GM19351 (cell line): ENCODE results near the gene CCDC7.
"Not testable (repeated sequence)": the region's sequence is repeated elsewhere in the genome, so short reads cannot be mapped to it uniquely, and the experiment has no call there.

Experiments used
- ATAC-seq: cut with Tn5 transposase; IDR thresholded peaks from one replicate; pipeline ENCODE4 v1.9.1; 2021; ENCODE audit warnings: mild to moderate bottlenecking, moderate library complexity; ENCODE audit not compliant: unreplicated experiment

CCDC7 gene

DNA sequence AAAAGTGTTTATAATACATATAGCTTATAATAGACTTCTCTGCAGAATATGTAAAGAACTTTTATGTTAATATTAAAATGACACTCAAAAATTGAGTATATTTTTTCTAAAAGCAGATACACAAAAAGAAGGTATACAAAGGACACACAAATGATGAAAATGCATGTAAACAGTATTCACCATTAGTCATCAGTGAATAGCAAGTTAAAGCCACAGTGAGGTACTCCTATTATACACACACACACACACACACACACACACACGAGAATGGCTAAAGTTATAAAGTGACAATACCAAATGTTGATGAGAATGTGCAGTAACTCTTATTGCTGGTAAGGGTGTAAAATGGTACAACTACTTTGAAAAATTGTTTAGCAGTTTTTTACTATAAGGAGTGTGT, 419.2 kb downstream of the CCDC7 start:
- ATAC-seq: no peak

DNA sequence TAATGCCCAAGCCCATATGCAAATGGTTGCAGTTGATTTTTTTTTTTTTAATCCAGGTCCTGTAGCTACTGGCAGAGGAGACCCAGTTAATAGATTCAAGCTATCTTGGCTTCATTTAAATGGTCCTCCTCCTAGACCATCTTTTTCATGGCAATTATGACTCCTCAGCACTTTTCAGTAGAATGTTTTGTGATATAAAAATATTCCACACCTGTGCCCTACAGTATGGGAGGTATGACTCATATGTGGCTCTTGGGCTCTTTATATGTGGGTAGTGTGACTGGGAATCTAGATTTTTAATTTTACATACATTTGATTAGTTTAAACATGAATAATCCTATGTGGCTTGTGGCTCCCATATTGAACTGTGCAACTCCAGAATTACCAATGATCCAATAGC, 432.0 kb downstream of the CCDC7 start:
- no peak for ATAC-seq

DNA sequence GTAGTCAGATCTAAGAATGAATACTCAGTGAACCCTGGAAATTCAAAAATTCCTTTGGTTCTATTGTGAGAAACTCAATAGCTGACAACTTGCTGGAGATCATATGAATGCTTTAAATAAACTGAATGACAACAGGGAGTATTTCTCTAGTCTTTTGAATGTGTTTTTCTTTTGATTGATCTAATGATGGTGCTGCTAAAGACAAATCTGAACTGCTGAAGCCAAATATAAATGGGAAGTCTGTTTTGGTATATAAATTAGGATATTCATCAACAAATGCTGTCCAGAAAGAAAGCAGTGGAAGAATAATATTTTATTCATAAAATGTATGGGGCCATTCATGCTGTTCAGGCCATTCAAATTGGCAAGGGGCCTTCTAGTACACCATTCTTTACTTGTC, 432.7 kb downstream of the CCDC7 start:
- no peak for ATAC-seq

DNA sequence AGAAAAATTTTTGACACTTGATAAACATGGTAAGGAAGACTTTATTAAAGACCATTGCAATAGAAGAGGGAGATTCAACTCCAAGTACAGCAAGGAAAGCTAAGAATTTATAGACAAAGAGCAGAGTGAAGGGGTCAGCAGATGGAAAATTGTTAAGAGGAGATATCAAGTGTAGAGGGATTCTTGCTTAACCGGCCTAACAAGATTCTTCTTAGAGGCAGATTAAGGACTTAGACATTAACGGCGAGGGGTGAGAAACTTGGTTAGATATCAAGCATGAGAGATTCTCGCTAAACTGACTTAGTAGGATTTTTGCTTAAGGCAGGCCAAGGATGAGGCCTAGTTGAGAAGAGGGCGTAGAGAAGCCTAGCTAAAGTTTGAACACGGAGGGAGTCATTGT, 436.1 kb downstream of the CCDC7 start:
- ATAC-seq: no peak

DNA sequence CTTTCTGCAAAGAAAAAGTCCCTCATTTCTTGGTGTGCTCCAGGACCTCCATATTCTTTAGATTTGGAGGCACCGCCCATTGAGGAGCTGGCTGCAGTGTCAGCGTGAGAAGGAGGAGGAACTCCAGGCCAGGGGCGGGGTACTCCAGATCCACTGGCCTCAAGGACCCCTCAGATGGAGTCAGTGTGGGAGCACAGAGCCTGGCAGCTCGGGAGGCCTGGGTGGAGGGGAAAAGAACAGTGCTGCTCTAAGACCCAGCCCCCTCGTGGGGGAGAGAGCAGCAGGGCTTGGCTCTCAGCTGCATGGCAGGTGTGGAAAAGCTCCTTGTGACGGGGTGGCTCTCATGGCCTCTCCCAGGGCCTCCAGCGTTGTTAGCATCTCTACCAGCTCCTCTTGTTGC, 441.5 kb downstream of the CCDC7 start:
- no peak for ATAC-seq

DNA sequence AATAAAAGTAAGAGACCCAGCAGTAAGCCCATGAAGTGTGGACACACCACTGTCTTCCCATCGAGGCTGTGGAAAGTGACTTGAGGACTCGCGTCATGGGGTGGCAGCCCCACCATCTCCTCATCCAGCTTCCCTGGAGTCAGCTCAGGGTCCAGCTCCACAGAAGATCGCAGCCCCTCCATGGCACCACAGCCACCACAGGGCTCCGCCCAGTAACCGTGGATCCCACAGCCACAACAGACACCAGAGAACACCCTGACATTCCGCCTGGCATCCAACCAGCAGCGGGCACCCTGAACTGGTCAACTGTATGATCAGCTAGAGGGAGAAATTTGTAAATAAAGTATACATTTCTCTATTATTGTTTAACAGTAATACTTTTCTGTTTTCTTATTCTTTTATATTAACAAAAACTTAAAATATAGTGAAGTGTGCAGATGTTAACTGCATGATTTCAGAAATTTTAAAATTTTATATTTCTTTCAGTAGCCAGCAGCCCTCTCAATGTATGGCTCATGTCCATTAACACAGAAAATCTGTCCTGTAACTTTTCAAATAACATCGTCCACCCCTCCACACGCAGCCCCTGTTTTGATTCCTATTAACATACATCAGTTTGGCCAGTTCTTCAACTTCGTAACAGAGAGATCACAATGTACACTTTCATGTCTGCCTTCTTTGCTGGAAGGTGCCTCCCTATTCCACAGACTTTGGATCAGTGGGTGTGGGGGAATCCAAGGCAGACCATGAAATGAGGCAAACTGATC, 442.4 kb downstream of the CCDC7 start:
- no peak for ATAC-seq

DNA sequence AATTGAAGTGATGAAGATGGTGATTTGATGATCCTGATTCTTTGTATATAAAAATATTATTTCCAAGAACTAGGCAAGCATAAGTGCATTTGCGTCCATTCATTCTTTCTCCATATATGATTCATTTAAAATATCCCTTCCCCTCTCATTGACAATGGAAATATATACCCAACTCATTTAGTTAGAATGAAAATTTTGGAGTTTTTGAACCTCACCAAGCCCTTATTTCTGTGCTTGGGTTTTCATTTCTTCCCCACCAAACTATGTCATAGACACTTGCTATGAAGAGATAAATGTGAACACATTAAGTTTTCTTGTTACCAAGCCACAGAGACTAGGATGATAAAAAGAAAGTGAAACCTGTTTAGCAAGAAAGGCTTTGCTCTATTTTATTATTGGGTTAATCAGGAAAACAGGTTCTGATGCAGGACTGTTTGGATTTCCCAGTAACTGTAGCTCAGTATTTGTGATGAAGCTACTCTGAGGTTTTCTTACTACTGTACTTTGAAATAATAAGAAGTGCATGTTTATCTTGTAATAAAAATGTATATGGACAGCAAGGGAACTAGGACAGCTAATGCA, 443.8 kb downstream of the CCDC7 start:
- peak; percentile 70 for ATAC-seq

DNA sequence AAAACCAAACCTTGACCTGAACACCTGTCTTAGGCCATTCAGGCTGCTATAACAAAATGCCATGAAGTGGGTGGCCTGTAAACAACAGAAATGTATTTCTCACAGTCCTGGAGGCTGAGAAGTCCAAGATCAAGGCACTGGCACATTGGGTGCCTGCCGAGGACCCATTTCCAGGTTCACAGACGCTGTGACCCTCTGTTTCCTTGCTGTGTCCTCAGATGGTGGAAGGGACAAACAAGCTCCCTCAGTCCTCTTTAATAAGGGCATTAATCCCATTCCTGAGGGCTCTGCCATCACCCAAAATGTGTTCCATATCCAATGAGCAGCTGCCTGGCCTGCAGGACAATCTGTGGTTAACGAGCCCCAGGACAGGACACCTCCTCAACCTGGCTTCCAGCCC, 444.5 kb downstream of the CCDC7 start:
- ATAC-seq: no peak

DNA sequence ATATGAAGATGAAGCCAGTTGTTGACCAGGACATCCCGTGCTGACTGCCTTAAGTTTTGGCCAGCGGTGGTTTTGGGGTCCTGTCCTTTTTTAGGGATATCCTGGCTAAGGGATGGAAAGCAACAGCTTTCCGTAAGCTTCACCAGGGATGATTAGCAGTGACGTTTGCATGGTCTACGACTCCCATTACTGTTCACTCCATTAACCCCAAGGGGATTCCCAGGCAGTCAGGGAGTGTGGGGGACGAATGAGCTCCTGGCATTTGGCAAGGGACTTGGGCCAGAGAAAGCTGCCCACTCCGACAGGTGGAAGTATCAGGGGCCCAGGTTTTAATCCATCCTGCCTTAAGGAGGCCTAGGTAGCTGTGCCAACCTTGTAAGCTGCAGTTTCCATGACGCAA, 445.3 kb downstream of the CCDC7 start:
- ATAC-seq: no peak

DNA sequence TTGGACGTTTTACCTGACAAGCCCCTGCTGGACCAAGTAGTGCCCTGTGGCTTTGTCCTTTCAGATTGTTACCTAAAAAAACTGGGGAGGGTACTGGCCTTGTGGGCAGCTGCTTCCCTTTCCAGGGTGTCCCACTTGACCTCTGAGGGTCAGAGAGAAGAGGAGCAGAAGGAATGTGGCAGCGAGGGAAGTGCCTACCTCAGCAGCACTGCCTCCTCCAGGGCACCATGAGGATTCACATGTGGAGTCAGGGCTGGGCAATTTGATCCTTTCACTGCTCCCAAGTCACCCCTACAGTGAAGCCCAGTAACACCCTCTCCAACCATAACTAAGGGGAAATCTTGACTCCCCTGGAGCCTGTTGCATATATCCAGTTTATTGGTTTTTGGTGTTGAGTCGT, 447.5 kb downstream of the CCDC7 start:
- ATAC-seq: no peak

DNA sequence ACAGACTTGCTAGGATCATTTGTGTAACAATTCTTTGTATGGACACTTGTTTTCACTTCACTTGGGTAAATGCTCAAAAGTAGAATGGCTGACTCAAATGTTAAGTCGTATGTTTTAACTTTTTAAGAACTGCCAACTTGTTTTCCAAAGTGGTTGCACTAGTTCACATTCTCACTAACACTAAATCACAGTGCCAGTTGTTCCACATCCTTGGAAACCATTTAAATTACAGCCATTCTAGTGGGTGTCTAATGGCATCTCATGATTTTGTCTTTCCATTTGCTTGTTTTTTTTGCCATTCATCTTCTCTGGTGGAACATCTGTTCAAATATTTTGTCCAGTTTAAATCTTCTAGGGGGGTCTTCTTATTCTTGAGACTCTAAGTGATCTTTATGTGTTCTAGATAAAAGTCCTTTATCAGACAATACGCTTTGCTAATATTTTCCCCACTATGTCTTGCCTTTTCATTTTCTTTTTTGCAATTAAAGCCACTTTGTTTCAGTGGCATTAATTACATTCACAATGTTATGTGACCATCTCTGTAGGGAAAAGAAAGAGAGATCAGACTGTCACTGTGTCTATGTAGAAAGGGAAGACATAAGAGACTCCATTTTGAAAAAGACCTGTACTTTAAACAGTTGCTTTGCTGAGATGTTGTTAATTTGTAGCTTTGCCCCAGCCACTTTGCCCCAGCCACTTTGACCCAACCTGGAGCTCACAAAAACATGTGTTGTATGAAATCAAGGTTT, 448.1 kb downstream of the CCDC7 start:
- ATAC-seq: no peak

DNA sequence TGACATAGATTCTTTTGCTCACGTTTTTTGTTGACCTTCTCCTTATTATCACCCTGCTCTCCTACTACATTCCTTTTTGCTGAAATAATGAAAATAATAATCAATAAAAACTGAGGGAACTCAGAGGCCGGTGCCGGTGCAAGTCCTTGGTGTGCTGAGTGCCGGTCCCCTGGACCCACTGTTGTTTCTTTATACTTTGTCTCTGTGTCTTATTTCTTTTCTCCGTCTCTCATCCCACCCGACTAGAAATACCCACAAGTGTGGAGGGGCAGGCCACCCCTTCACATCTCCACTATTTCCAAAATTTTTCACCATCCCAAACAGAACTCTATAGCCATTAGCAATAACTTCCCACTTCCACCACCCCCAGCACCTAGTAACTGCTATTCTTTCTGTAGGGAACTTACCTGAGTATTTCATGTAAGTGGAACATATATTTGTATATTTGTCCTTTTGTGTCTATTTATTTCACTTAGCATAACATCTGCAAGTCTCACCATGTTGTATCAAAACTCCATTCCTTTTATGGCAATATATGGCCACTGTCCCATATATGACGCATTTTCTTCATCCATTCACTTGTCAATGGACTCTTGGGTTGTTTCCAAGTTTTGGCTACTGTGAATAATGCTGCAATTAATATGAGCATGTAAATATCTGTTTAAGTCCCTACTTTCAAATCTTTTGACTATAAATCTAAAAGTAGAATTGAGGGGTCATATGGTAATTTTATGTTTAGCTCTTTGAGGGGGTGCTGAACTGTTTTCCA, 449.4 kb downstream of the CCDC7 start:
- not testable (repeated sequence) for ATAC-seq

DNA sequence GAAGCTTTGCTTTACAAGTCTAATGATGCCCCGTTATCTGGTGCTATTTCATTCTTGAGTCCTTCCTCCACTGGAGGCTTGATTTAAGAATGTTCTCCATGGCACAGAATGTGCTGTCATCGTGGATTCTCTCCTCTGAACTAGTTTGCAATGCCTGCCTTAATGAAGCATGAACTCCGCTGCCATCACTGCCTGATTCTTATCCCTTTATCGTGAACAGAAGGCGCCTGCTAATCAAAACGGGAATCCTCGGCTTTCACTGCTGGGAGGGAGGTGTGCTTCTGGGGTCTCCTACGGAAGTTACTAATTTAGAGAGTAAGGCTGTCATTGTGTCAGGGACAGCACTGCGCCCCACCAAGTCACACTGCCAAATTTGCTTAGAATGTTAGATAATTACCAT, 455.9 kb downstream of the CCDC7 start:
- ATAC-seq: no peak

DNA sequence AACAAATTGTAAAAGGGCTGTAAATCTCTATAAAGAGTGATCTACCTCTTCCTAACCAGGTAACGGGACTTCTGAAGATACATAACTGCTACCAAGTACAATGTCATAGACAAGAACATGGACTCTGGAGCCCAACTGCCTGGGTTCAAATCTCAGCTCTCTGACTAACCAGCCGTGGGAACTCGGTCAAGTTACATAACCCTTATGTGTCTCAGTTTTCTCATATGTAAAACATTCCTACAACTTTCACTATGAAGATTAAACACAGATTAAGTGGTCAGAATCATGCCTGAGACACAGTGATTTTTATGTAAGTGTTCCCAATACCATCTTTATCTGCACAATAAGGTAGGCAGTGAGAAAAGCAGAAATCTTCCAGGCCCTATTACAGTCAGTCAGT, 459.5 kb downstream of the CCDC7 start:
- no peak for ATAC-seq

DNA sequence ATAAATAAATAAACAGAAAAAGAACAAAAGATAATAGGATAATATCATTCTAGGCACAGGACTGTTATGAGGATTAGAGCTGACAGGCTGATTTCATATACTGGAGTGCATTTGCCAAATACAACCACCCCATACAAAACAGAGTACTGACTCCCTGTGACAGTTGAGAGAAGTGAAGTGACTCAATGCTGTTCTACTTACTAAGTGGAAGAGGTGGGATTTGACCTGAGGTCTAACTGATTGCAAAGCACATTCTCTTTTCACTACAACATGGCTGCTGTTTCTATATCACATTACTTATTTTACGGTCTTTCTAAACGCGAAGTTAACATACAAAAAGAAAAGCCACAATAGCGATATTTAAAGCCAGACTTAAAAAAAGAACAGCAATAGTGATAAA, 460.7 kb downstream of the CCDC7 start:
- peak; percentile 78 for ATAC-seq

DNA sequence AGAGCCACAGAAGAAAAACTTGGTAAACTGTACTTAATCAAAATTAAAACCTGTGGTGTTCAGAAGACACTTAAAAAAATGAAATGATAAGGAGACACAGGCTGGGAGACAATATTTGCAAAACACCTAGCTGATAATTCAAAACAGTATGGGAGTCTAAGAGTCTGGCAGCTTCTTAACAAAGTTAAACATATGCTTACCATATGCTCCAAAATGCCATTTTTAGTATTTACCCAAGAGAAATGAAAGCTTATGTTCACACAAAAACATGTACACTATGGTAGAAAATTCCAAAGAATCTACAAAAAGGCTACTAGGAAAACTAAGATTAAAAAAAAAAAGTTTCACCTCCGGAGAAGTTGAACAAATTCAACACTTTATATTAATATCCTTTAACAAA, 463.5 kb downstream of the CCDC7 start:
- no peak for ATAC-seq

DNA sequence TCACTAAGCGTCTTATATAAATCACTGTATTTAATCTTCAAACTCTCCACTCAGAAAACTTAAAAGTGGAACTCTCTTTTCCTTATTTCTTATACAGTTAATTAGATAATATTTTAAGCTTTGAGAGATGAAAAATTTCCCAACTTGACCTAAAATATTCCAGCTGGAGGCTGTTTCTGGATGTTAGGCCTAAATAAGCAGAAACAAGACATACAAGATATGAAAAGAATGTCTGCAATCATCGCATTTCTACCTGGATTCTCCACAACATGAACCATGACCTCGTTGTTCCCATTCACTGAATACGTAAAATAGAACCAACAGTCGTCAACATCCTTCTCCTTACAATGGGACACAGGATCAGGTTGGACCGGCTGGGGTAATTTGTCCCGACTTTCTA, 464.0 kb downstream of the CCDC7 start:
- ATAC-seq: not testable (repeated sequence)

DNA sequence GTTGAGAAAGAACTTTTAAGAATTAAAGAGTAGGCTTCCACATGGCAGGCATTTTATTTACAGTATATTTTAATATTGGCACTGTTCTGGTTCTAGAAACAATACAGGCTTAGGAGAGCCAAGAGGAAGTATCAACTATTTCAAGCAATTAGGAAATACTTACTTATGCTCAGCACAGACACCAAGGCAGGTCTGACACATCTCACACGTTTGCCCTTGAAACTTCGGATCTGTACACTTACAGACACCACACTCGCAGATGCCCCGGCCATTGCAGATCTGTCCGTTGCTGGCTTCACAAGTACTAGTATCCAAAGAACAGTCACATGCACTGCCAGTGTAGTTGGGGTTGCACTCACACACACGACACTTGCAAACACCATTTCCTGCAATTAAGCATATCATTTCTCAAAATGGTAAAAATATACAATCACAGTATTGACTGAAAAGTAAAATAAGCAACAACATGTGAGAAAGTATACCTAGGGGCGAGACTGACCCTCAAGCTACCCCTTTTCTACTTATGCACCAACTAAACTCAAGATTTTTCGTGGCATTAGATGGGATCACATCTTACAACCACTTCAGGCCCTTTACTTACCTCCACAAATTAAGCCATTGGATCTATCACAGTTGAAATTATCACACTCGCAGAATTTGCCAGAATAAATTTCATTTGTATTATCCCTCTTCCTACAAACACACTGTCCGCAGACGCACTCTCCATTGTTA, 465.5 kb downstream of the CCDC7 start:
- ATAC-seq: no peak

DNA sequence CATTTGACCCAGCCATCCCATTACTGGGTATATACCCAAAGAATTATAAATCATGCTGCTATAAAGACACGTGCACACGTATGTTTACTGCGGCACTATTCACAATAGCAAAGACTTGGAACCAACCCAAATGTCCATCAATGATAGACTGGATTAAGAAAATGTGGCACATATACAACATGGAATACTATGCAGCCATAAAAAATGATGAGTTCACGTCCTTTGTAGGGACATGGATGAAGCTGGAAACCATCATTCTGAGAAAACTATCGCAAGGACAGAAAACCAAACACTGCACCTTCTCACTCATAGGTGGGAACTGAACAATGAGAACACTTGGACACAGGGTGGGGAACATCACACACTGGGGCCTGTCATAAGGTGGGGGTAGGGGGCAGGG, 471.9 kb downstream of the CCDC7 start:
- not testable (repeated sequence) for ATAC-seq

DNA sequence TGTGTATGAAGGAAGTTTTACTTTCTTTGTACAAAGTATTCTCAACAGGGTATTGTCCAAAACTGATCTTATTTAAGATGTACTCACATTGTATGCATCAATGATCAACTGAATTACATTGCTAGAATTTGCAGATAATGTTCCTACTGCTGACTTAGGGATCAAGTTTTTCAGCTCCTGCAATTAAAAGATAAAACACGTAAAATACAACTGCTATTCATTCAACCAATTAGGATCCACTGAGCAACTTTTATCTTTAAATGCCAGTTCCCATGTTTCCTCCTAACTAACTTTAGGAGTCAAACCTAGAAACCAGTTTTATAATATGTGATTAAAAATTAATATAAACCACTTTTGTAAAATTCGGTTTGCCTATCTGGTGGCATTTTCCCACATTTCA, 476.2 kb downstream of the CCDC7 start:
- ATAC-seq: no peak

DNA sequence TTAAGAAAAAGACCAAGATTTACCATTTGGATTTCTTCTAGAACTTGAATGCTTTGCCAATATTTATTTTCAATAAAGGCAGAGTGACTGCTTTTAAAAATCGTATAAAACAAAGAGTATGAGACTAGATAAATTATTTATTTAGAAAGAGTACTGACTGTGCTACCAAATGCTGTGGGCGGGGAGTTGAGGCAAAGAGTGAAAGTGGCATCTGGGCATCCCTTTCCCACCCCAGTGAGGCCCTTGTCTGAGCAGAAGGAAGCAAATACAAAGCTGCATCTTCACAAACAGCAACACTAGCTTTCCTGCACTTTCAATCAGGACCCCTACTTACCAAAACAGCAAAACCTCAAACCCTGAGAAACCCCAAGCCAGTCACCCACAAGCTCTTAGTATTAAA, 477.2 kb downstream of the CCDC7 start:
- ATAC-seq: no peak
